GM23338 (cell line): ENCODE data around the gene EIF2B5. TPM values are rescaled to one million over a fixed set of nuclear protein-coding genes. Genes with fewer than 3 reads are reported as not detected.
A peak's percentile ranks its signal among the peaks of the same experiment; 100 is the strongest.

Source experiments
- ATAC-seq: fragments of 200-7000 bp; cut with Tn5 transposase; 3 replicates; pipeline ENCODE4 v1.9.1; 2020
- DNase-seq: peaks from one replicate; pipeline ENCODE4 v3.0.0-alpha.2; 2015; ENCODE audit warnings: low spot score
- H2AFZ ChIP-seq: fragments of 200-600 bp; sonication (generic); 2 replicates; pipeline ENCODE4 v1.8.0; 2016; ENCODE audit warnings: antibody characterized with exemption, mild to moderate bottlenecking, moderate library complexity
- H3F3A ChIP-seq: fragments of 200-600 bp; sonication (generic); replicated peaks from 2 replicates; pipeline ENCODE4 v1.8.0; 2017; ENCODE audit warnings: antibody characterized with exemption, mixed run types, low read depth
- H3K27ac ChIP-seq: fragments of 200-600 bp; sonication (generic); 2 replicates; pipeline ENCODE4 v1.6.1; 2016; ENCODE audit warnings: low read depth
- H3K27me3 ChIP-seq: fragments of 200-600 bp; sonication (generic); 2 replicates; pipeline ENCODE4 v1.8.0; 2016; ENCODE audit warnings: mild to moderate bottlenecking, mixed run types, moderate library complexity; ENCODE audit not compliant: insufficient read depth
- H3K36me3 ChIP-seq: fragments of 200-600 bp; sonication (generic); 2 replicates; pipeline ENCODE4 v1.8.0; 2016; ENCODE audit warnings: mild to moderate bottlenecking; ENCODE audit not compliant: insufficient read depth
- H3K4me1 ChIP-seq: fragments of 200-600 bp; sonication (generic); 2 replicates; pipeline ENCODE4 v1.8.0; 2016; ENCODE audit warnings: mild to moderate bottlenecking, moderate library complexity; ENCODE audit not compliant: insufficient read depth
- H3K4me2 ChIP-seq: fragments of 200-600 bp; sonication (generic); 2 replicates; pipeline ENCODE4 v1.7.1; 2017; ENCODE audit warnings: mixed run types
- H3K4me3 ChIP-seq: fragments of 200-600 bp; sonication (generic); 2 replicates; pipeline ENCODE4 v1.6.1; 2016; ENCODE audit warnings: mixed run types
- H3K79me2 ChIP-seq: fragments of 200-600 bp; sonication (generic); replicated peaks from 2 replicates; pipeline ENCODE4 v1.8.0; 2017; ENCODE audit warnings: mild to moderate bottlenecking; ENCODE audit not compliant: insufficient read depth
- H3K9me2 ChIP-seq: fragments of 200-600 bp; sonication (generic); 2 replicates; pipeline ENCODE4 v1.8.0; 2017; ENCODE audit not compliant: insufficient read depth
- H4K20me1 ChIP-seq: fragments of 200-600 bp; sonication (generic); replicated peaks from 2 replicates; pipeline ENCODE4 v1.8.0; 2017; ENCODE audit warnings: mild to moderate bottlenecking; ENCODE audit not compliant: insufficient read depth
- H3K27ac Mint-ChIP-seq: 2 replicates; pipeline ENCODE4 v1.8.0; 2020; ENCODE audit warnings: inconsistent platforms, mild to moderate bottlenecking, moderate library complexity, mixed read lengths
- H3K27me3 Mint-ChIP-seq: 3 replicates; pipeline ENCODE4 v1.8.0; 2022; ENCODE audit warnings: low read depth, mild to moderate bottlenecking, moderate library complexity, mixed read lengths, inconsistent platforms; ENCODE audit not compliant: insufficient read depth, poor library complexity
- H3K36me3 Mint-ChIP-seq: 3 replicates; pipeline ENCODE4 v1.8.0; 2021; ENCODE audit warnings: low read depth, mild to moderate bottlenecking, inconsistent platforms, moderate library complexity, mixed read lengths
- H3K4me1 Mint-ChIP-seq: 3 replicates; pipeline ENCODE4 v1.8.0; 2020; ENCODE audit warnings: mild to moderate bottlenecking, inconsistent platforms, mixed read lengths
- H3K4me3 Mint-ChIP-seq: 3 replicates; pipeline ENCODE4 v1.8.0; 2021; ENCODE audit warnings: moderate library complexity, mild to moderate bottlenecking, inconsistent platforms, mixed read lengths
- H3K9me3 Mint-ChIP-seq: 3 replicates; pipeline ENCODE4 v1.8.0; 2020; ENCODE audit warnings: moderate library complexity, mild to moderate bottlenecking, inconsistent platforms, mixed read lengths
- EZH2phosphoT487 ChIP-seq: fragments of 200-600 bp; sonication (generic); IDR thresholded peaks from one replicate; pipeline ENCODE4 v1.8.1; 2018; ENCODE audit warnings: antibody characterized with exemption; ENCODE audit not compliant: unreplicated experiment
- JUNB ChIP-seq: IDR thresholded peaks from one replicate; pipeline ENCODE4 v1.6.1; 2016; ENCODE audit warnings: antibody characterized with exemption; ENCODE audit not compliant: unreplicated experiment
- NANOG ChIP-seq: IDR thresholded peaks from 2 replicates; pipeline ENCODE4 v1.6.1; 2016; ENCODE audit warnings: antibody characterized with exemption, borderline replicate concordance
- POLR2AphosphoS5 ChIP-seq: IDR thresholded peaks from 2 replicates; pipeline ENCODE4 v1.6.1; 2016; ENCODE audit warnings: antibody characterized with exemption, low read depth
- STAT1 ChIP-seq: IDR thresholded peaks from one replicate; pipeline ENCODE4 v1.6.1; 2016; ENCODE audit warnings: antibody characterized with exemption; ENCODE audit not compliant: unreplicated experiment
- ZNF114 ChIP-seq: fragments of 250-450 bp; sonication (Bioruptor Pico); IDR thresholded peaks from 2 replicates; pipeline ENCODE4 v1.5.0; 2020; ENCODE audit warnings: mild to moderate bottlenecking, moderate library complexity
- ZNF331 ChIP-seq: fragments of 250-450 bp; sonication (Bioruptor Pico); IDR thresholded peaks from 2 replicates; pipeline ENCODE4 v1.5.0; 2020; ENCODE audit warnings: low read depth, mild to moderate bottlenecking, moderate library complexity
- ZNF462 ChIP-seq: fragments of 250-450 bp; sonication (Bioruptor Pico); IDR thresholded peaks from 2 replicates; pipeline ENCODE4 v1.5.0; 2020; ENCODE audit warnings: mild to moderate bottlenecking, moderate library complexity
- polyA plus RNA-seq: library from polyadenylated mRNA; unstranded; fragments of >200 nt; fragmentation: Nextera tagmentation; extraction: Ambion mirVana; gene quantifications from 2 replicates; pipeline ENCODE4 v1.2.1, GENCODE V29; 2016
- total RNA-seq: library from RNA; depleted of rRNA; stranded (reverse); fragments of >200 nt; shearing (Covaris generic); gene quantifications from 2 replicates; pipeline ENCODE4 v1.2.3, GENCODE V29; 2014
- TF ChIP-seq, protein P1 (sequence below): IDR thresholded peaks from one replicate; pipeline ENCODE4 v1.6.1; 2018; ENCODE audit warnings: antibody characterized with exemption; ENCODE audit not compliant: unreplicated experiment
- TF ChIP-seq, protein P2 (sequence below): IDR thresholded peaks from 2 replicates; pipeline ENCODE4 v1.6.1; 2016; ENCODE audit warnings: antibody characterized with exemption

EIF2B5 gene
- total and polyA plus RNA-seq, 2 experiments from 2014 or later, result 26.4 to 43.3 TPM

DNA sequence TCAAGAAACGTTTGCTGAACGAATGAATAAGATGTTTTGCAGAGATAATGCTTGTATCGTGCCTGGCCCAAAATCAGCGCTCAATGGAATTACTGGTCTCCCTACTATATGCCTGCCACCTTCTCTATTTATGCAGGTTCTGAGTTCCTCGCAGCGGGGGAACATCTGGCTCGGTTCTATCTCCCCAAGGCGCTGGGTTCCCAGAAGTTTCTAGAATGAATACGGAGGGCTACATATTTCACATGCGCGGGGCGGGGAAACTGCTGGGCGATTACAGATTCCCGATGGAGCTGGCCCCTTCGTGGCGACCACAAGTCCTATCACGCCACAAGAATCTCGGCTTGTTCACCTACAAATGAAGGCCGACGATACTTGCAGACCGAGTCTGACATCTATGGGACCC is 411 bp upstream of the EIF2B5 start:
- H4K20me1 ChIP-seq, result peaks cover 4% of the 10 kb centered on the region
- Mint-ChIP-seq H3K27me3 (peaks cover 15% of the 10 kb centered on the region), H3K9me3 (no peaks in the 10 kb centered on the region), H3K27ac (peak overlapping the region; percentile 90), H3K36me3 (peaks cover 9% of the 10 kb centered on the region; the same call in 1 of the 3 replicates), H3K4me3 (peak overlapping the region; percentile 95), H3K4me1 (peaks cover 16% of the 10 kb centered on the region)
- 0 out of 2 replicates have a peak, but pooled peaks cover 5% of the 10 kb centered on the region for H3K36me3 ChIP-seq
- DNase-seq (no peak), ATAC-seq (peak; percentile 3; the same call in 2 of the 3 replicates)
- H2AFZ ChIP-seq, result peak overlapping the region; percentile 23
- H3K27me3 ChIP-seq, result no peaks in the 10 kb centered on the region
- peak overlapping the region; percentile 53; the same call in 1 of the 2 replicates for H3K27ac ChIP-seq
- peaks cover 42% of the 10 kb centered on the region for H3K79me2 ChIP-seq
- peak overlapping the region; percentile 100 for H3K4me2 ChIP-seq
- H3K4me1 ChIP-seq, result peaks cover 7% of the 10 kb centered on the region; the same call in 1 of the 2 replicates
- peak overlapping the region; percentile 89 for H3K4me3 ChIP-seq
- TF ChIP-seq ZNF331 (CRISPR knock-in tag) (no peak), ZNF114 (no peak), EZH2phosphoT487 (no peak), POLR2AphosphoS5 (no peak), NANOG (no peak)
- TF ChIP-seq, protein P1, sequence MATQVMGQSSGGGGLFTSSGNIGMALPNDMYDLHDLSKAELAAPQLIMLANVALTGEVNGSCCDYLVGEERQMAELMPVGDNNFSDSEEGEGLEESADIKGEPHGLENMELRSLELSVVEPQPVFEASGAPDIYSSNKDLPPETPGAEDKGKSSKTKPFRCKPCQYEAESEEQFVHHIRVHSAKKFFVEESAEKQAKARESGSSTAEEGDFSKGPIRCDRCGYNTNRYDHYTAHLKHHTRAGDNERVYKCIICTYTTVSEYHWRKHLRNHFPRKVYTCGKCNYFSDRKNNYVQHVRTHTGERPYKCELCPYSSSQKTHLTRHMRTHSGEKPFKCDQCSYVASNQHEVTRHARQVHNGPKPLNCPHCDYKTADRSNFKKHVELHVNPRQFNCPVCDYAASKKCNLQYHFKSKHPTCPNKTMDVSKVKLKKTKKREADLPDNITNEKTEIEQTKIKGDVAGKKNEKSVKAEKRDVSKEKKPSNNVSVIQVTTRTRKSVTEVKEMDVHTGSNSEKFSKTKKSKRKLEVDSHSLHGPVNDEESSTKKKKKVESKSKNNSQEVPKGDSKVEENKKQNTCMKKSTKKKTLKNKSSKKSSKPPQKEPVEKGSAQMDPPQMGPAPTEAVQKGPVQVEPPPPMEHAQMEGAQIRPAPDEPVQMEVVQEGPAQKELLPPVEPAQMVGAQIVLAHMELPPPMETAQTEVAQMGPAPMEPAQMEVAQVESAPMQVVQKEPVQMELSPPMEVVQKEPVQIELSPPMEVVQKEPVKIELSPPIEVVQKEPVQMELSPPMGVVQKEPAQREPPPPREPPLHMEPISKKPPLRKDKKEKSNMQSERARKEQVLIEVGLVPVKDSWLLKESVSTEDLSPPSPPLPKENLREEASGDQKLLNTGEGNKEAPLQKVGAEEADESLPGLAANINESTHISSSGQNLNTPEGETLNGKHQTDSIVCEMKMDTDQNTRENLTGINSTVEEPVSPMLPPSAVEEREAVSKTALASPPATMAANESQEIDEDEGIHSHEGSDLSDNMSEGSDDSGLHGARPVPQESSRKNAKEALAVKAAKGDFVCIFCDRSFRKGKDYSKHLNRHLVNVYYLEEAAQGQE, result no peak
- H3K9me2 ChIP-seq, result no peaks in the 10 kb centered on the region
- H3F3A ChIP-seq, result peaks cover 7% of the 10 kb centered on the region; the same call in 1 of the 2 replicates

DNA sequence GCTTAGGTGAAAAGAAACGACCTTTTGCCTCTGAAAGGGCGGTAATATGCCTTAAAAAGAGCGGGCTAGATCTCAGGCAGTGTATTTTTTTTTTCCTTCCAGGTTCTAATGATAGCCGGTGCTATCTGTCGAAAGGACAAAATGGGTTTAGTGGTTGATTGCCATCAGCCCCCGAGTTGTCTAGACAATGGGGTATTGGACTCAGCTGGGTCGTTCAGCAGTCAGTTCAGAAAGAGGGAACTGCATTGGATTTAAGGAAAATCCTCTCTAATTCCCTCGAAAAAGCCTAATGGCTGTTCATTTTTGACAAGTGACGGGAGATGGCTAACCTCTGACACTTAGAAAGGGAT is 728 bp downstream of the EIF2B5 start:
- peaks cover 42% of the 10 kb centered on the region for H3K79me2 ChIP-seq

More for the DNA sequence above, 728 bp downstream of the EIF2B5 start:
- Mint-ChIP-seq H3K27ac (no peak overlapping the region; the same call in 1 of the 2 replicates), H3K4me1 (peaks cover 16% of the 10 kb centered on the region), H3K27me3 (peaks cover 15% of the 10 kb centered on the region), H3K4me3 (peak overlapping the region; percentile 95), H3K9me3 (no peaks in the 10 kb centered on the region), H3K36me3 (peaks cover 20% of the 10 kb centered on the region)
- no peak overlapping the region for H3K27ac ChIP-seq
- peak overlapping the region; percentile 23 for H2AFZ ChIP-seq
- H3K36me3 ChIP-seq, result 0 out of 2 replicates have a peak, but pooled peaks cover 5% of the 10 kb centered on the region
- DNase-seq, result no peak
- peak overlapping the region; percentile 100 for H3K4me2 ChIP-seq
- peaks cover 7% of the 10 kb centered on the region; the same call in 1 of the 2 replicates for H3F3A ChIP-seq
- H3K9me2 ChIP-seq, result no peaks in the 10 kb centered on the region
- no peak for TF ChIP-seq STAT1
- TF ChIP-seq ZNF462 (CRISPR knock-in tag), result no peak
- no peak for TF ChIP-seq JUNB
- TF ChIP-seq, protein P2, sequence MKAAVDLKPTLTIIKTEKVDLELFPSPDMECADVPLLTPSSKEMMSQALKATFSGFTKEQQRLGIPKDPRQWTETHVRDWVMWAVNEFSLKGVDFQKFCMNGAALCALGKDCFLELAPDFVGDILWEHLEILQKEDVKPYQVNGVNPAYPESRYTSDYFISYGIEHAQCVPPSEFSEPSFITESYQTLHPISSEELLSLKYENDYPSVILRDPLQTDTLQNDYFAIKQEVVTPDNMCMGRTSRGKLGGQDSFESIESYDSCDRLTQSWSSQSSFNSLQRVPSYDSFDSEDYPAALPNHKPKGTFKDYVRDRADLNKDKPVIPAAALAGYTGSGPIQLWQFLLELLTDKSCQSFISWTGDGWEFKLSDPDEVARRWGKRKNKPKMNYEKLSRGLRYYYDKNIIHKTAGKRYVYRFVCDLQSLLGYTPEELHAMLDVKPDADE, result no peak
- H3K27me3 ChIP-seq, result no peaks in the 10 kb centered on the region
- peaks cover 7% of the 10 kb centered on the region; the same call in 1 of the 2 replicates for H3K4me1 ChIP-seq
- peaks cover 4% of the 10 kb centered on the region for H4K20me1 ChIP-seq
- ATAC-seq, result no peak
- peak overlapping the region; percentile 89 for H3K4me3 ChIP-seq
